ENCODE results near the gene GRAP2. TPM values are rescaled to one million over a fixed set of nuclear protein-coding genes. Genes with fewer than 3 reads are reported as not detected.

Gene GRAP2
- total RNA-seq, 1 donor from 2014 or later = not detected

GRCh38 chr22:39967103-39967829 is 66.4 kb downstream of the GRAP2 start:
- DNase-seq (ENCODE audit: low read depth) = no peak

GRCh38 chr22:39967996-39968972 is 67.4 kb downstream of the GRAP2 start:
- H3K4me3 ChIP-seq (ENCODE audit: low read depth, low read length) = no peak overlapping the region
- no peak for TF ChIP-seq CTCF (conservative IDR thresholded peaks at IDR 0.05; ENCODE audit: low read depth, low read length)
- DNase-seq (ENCODE audit: low read depth) = no peak

More at GRCh38 chr22:39967103-39967829, 66.4 kb downstream of the GRAP2 start:
- H3K4me3 ChIP-seq (ENCODE audit: low read depth, low read length) = no peak overlapping the region
- TF ChIP-seq CTCF (conservative IDR thresholded peaks at IDR 0.05; ENCODE audit: low read depth, low read length) = no peak

- no peak overlapping the region for H3K4me3 ChIP-seq (ENCODE audit: low read depth, low read length)
- TF ChIP-seq CTCF (conservative IDR thresholded peaks at IDR 0.05; ENCODE audit: low read depth, low read length) = no peak
- no peak for DNase-seq (ENCODE audit: low read depth)
Observed at GRCh38 chr22:39970742-39971141, 69.9 kb downstream of the GRAP2 start.

- DNase-seq (ENCODE audit: low read depth) = no peak
- no peak overlapping the region for H3K4me3 ChIP-seq (ENCODE audit: low read depth, low read length)
- TF ChIP-seq CTCF (conservative IDR thresholded peaks at IDR 0.05; ENCODE audit: low read depth, low read length) = no peak
Observed at GRCh38 chr22:39972641-39973040, 71.8 kb downstream of the GRAP2 start.

GRCh38 chr22:39973656-39974055 is 72.8 kb downstream of the GRAP2 start:
- no peak for DNase-seq (ENCODE audit: low read depth)
- H3K4me3 ChIP-seq (ENCODE audit: low read depth, low read length) = no peak overlapping the region
- no peak for TF ChIP-seq CTCF (conservative IDR thresholded peaks at IDR 0.05; ENCODE audit: low read depth, low read length)

GRCh38 chr22:39974065-39974464 is 73.2 kb downstream of the GRAP2 start:
- no peak for DNase-seq (ENCODE audit: low read depth)
- TF ChIP-seq CTCF (conservative IDR thresholded peaks at IDR 0.05; ENCODE audit: low read depth, low read length) = no peak
- H3K4me3 ChIP-seq (ENCODE audit: low read depth, low read length) = no peak overlapping the region
